Glomerular visceral epithelial cell (primary cell): ENCODE data around the gene SLC35A1.
A peak's percentile ranks its signal among the peaks of the same experiment; 100 is the strongest.
"Not testable (repeated sequence)": the region's sequence is repeated elsewhere in the genome, so short reads cannot be mapped to it uniquely, and the experiment has no call there.

Experiments used
- DNase-seq: peaks from one replicate; pipeline ENCODE4 v3.0.0-alpha.2; 2016; ENCODE audit errors: extremely low spot score

Gene SLC35A1

GRCh38 chr6:87472525-87473418, at the start of gene SLC35A1:
Gene SLC35A1 (plus strand): TSS chr6:87472974. CDS start chr6:87473004, 30 bp downstream.
- peak; percentile 84 for DNase-seq

GRCh38 chr6:87426789-87427188, 46.0 kb upstream of the SLC35A1 start:
- DNase-seq: no peak

GRCh38 chr6:87430499-87430898, 42.3 kb upstream of the SLC35A1 start:
- no peak for DNase-seq

- DNase-seq: no peak
Observed at GRCh38 chr6:87431263-87431662, 41.5 kb upstream of the SLC35A1 start.

GRCh38 chr6:87436435-87436834, 36.3 kb upstream of the SLC35A1 start:
- DNase-seq: peak; percentile 66

- DNase-seq: no peak
Observed at GRCh38 chr6:87441711-87442110, 31.1 kb upstream of the SLC35A1 start.

GRCh38 chr6:87444362-87444761, 28.4 kb upstream of the SLC35A1 start:
- DNase-seq: peak; percentile 18

- no peak for DNase-seq
Observed at GRCh38 chr6:87465051-87465450, 7.7 kb upstream of the SLC35A1 start.

GRCh38 chr6:87473419-87473903, 687 bp downstream of the SLC35A1 start:
- DNase-seq: peak; percentile 37

GRCh38 chr6:87481931-87482330, 9.2 kb downstream of the SLC35A1 start:
- no peak for DNase-seq

GRCh38 chr6:87482366-87482765, 9.6 kb downstream of the SLC35A1 start:
- DNase-seq: no peak

GRCh38 chr6:87483929-87484328, 11.2 kb downstream of the SLC35A1 start:
- peak; percentile 96 for DNase-seq

- DNase-seq: no peak
Observed at GRCh38 chr6:87484491-87484890, 11.7 kb downstream of the SLC35A1 start.

- no peak for DNase-seq
Observed at GRCh38 chr6:87487555-87487954, 14.8 kb downstream of the SLC35A1 start.

GRCh38 chr6:87489326-87489725, 16.6 kb downstream of the SLC35A1 start:
- not testable (repeated sequence) for DNase-seq

- DNase-seq: no peak
Observed at GRCh38 chr6:87494761-87495422, 22.1 kb downstream of the SLC35A1 start.

- no peak for DNase-seq
Observed at GRCh38 chr6:87498048-87498447, 25.3 kb downstream of the SLC35A1 start.

- peak; percentile 53 for DNase-seq
Observed at GRCh38 chr6:87501809-87502572, 29.2 kb downstream of the SLC35A1 start.

GRCh38 chr6:87504441-87504840, 31.7 kb downstream of the SLC35A1 start:
- no peak for DNase-seq

- DNase-seq: no peak
Observed at GRCh38 chr6:87514831-87515230, 42.1 kb downstream of the SLC35A1 start.

- no peak for DNase-seq
Observed at GRCh38 chr6:87518453-87518852, 45.7 kb downstream of the SLC35A1 start.

GRCh38 chr6:87522686-87523085, 49.9 kb downstream of the SLC35A1 start:
- no peak for DNase-seq
